Thyroid gland (tissue), 4 donors: ENCODE measurements around the gene DCLK2.

Source experiments
- CTCF ChIP-seq, 6 experiments: fragments of 200-600 bp in 3 of 6; fragments of 450-650 bp in 3 of 6; sonication (generic) in 3 of 6; IDR thresholded peaks; one replicate each; pipeline ENCODE4 v1.5.1; 2016 to 2019; ENCODE audit warnings: antibody characterized with exemption in 6 of 6, mild to moderate bottlenecking in 2 of 6, inconsistent platforms in 1 of 6, moderate library complexity in 1 of 6
- POLR2A ChIP-seq, 2 donors: fragments of 450-650 bp; IDR thresholded peaks; one replicate each; pipeline ENCODE4 v1.6.1; 2017; ENCODE audit warnings: antibody characterized with exemption in 2 of 2, mild to moderate bottlenecking in 2 of 2, moderate library complexity in 1 of 2

GRCh38 chr4:150173982-150174398 lies 95.7 kb downstream of the DCLK2 start:
- TF ChIP-seq CTCF (IDR thresholded peaks at IDR 0.05) (no peak), POLR2A (IDR thresholded peaks at IDR 0.05) (no peak)
